Embryonic facial prominence (tissue), 1 donor: Measurements from ENCODE around the gene IFIT1.
"Not testable (repeated sequence)": the region's sequence is repeated elsewhere in the genome, so short reads cannot be mapped to it uniquely, and the experiment has no call there.

Experiments used
- DNase-seq: peaks from one replicate; pipeline ENCODE4 v3.0.0-alpha.2; 2016; ENCODE audit errors: extremely low spot score

Gene IFIT1

GRCh38 chr10:89399956-89400355 is 7.5 kb downstream of the IFIT1 start:
- no peak for DNase-seq

DNA sequence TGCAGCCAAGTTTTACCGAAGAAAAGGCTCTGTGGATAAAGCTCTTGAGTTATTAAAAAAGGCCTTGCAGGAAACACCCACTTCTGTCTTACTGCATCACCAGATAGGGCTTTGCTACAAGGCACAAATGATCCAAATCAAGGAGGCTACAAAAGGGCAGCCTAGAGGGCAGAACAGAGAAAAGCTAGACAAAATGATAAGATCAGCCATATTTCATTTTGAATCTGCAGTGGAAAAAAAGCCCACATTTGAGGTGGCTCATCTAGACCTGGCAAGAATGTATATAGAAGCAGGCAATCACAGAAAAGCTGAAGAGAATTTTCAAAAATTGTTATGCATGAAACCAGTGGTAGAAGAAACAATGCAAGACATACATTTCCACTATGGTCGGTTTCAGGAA is 10.6 kb downstream of the IFIT1 start:
- no peak for DNase-seq

- DNase-seq, result no peak
Measured at GRCh38 chr10:89404104-89405047, 12.0 kb downstream of the IFIT1 start.

DNA sequence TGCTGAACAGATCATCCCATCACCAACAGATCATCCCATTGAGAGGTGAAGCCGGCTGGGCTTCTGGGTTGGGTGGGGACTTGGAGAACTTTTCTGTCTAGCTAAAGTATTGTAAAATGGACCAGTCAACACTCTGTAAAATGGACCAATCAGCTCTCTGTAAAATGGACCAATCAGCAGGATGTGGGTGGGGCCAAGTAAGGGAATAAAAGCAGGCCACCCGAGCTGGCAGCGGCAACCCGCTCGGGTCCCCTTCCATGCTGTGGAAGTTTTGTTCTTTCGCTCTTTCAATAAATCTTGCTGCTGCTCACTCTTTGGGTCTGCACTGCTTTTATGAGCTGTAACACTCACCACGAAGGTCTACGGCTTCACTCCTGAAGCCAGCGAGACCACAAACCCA is 13.8 kb downstream of the IFIT1 start:
- DNase-seq, result not testable (repeated sequence)

DNA sequence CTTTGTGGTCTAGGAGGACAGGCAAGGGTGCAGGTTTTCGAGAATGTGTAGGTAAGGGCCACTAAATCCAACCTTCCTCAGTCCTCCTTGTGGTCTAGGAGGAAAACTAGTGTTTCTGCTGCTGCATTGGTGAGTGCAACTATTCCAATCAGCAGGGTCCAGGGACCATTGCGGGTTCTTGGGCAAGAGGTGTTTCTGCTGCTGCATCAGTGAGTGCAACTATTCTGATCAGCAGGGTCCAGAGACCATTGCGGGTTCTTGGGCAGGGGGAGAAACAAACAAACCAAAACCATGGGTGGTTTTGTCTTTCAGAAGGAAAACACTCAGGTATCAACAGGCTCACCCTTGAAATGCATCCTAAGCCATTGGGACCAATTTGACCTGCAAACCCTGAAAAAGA is 15.4 kb downstream of the IFIT1 start:
- DNase-seq, result not testable (repeated sequence)

- DNase-seq, result not testable (repeated sequence)
Measured at GRCh38 chr10:89409282-89409681, 16.9 kb downstream of the IFIT1 start.

DNA sequence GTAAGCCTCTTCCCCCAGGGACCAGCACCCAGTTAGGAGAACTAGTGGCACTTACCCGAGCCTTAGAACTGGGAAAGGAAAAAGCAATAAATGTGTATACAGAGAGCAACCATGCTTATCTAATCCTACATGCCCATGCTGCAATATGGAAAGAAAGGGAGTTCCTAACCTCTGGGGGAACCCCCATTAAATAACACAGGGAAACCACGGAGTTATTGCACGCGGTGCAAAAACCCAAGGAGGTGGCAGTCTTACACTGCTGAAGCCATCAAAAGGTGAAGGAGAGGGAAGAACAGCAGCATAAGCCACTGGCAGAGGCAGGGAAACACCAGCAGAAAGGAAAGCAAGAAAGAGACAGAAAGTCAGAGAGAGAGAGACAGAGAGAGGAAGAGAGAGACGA is 18.1 kb downstream of the IFIT1 start:
- DNase-seq, result not testable (repeated sequence)

- DNase-seq, result not testable (repeated sequence)
Measured at GRCh38 chr10:89411135-89411534, 18.7 kb downstream of the IFIT1 start.

DNA sequence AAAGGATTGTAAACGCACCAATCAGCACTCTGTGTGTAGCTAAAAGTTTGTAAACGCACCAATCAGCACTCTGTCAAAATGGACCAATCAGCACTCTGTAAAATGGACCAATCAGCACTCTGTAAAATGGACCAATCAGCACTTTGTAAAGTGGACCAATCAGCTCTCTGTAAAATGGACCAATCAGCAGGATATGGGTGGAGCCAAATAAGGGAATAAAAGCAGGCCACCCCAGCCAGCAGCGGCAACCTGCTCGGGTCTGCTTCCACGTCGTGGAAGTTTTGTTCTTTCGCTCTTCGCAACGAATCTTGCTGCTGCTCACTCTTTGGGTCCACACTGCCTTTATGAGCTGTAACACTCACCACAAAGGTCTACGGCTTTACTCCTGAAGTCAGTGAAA is 19.9 kb downstream of the IFIT1 start:
- DNase-seq, result not testable (repeated sequence)

DNA sequence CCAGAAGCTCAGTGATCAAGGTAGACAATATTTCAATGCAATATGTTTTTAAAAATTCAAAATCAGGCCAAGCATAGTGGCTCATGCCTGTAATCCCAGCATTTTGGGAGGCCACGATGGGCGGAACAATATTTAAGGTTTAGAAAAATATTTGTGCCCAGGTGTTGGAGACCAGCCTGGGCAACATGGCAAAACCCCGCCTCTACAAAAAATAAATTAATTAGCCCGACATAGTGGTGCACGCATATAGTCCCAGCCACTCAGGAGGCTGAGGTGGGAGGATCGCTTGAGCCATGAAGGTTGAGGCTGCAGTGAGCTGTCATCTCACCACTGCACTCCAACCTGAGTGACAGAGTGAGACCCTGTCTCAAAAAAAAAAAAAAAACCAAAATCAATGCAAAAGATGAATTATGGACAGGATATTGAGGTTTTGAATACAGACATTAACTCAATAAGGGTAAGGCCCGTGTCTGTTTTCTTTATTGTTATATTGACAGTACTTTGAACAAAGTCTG is 21.0 kb downstream of the IFIT1 start:
- no peak for DNase-seq

DNA sequence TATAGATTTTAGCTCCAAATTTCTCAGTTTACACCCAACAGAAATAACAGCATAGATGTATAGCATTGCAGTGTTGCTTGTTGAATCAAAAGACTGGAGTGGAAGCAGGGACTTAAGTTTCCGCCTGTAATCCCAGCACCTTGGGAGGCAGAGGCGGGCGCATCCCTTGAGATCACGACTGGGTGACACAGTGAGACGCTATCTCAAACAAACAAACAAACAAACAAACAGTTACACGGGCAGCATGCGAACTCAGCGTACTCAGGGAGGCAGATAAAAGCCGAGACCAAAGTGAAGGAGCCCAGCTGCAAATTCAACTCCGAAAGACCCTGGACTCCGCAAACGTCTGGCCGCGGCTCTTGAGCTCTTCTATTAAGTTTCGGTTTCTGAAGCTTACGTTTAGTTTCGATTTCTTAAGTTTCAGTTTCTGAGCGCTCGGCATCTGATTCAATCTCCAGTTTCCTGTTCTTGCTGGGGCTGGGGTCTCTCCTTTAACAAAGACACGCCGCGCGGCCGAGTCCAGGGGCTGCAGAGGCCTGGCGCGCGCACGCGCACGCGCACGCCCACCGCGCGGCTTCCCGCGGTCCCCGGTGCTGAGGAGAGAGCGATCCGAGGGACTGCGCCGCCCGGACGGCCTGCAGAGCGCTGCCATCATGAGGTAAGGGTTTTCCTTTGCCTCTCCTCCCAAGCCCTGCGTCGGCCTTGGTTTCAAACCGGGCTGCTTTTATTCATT is 21.9 kb downstream of the IFIT1 start, which contains the start of gene IFIT5:
TSS of gene IFIT5 (plus strand) at position 423 of the 733 bp plus-strand sequence. CDS start at position 654, 231 bp downstream.
- DNase-seq, result peak; percentile 77

GRCh38 chr10:89414879-89415821 is 22.7 kb downstream of the IFIT1 start:
- peak; percentile 16 for DNase-seq

- DNase-seq, result no peak
Measured at GRCh38 chr10:89416465-89416864, 24.0 kb downstream of the IFIT1 start.

GRCh38 chr10:89419548-89419947 is 27.1 kb downstream of the IFIT1 start:
- no peak for DNase-seq

DNA sequence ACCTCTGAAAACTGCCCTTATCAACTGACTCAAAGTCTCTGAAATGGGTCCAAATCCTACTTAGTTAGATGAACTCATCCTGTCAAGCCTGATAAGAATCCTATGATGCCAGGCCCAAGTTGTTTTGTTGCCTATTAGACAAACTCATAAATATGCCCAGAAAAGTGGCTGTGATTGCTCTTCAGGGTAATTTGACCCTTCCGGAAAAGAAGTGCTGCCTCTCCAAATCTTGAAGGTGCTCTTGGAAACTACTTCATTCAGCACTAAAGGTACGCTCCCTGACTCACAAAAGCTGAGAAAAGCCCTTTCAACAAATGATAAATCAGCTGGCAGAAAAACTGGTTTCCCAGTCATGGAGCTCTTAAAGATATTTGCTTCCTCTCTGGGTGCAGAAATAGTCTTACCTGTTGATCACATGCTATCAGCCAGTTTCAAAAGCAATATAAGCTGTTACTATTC is 28.6 kb downstream of the IFIT1 start:
- DNase-seq, result no peak

- no peak for DNase-seq
Measured at GRCh38 chr10:89425000-89425399, 32.6 kb downstream of the IFIT1 start.

DNA sequence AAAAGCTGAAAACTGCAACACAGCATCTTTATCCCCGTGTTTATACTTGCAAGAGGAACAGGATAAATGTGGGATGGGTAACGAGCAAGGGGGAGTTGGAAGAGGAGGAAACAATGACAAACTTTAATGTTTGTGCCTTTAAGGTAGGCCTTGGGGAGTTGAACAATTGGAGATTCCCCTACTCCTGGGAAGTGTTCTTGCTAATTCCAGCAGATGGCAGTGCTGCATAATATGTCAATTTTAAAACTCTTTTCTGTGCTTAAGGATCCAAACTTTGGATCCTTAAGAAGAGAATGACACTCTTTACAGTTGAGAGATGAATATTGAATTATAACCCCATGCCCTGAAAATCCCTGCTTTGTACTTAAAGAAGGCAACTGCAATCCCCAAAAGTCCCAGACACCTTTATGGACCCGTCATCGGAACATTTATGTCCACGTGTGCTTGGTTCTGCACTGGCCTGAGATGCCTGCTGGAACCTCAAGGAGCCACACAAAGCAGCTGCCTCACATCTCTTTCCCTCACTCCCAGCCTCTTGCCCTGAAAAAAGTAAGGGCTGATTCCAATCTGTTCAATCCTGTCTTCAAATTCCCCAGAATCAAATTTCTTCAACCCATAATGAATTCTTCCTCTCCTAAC is 33.9 kb downstream of the IFIT1 start:
- DNase-seq, result peak; percentile 34

DNA sequence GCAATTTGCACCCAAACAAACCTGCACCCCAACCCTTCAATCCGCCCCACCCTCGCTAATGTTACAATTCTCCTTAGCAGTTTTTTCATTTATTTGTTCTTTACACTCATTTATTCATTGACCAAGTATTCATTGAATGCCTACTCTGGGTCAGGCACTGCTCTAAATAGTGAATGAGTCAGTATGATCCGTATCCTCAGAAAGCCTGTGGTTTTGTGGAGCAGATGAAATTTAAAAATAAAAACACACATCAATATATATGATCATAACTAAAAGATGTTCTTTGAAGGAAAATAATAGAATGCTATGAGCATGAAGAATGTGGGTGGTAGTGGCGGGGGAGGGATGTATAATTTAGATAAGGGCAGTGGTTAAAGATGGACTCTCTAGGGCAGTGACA is 35.2 kb downstream of the IFIT1 start:
- no peak for DNase-seq

DNA sequence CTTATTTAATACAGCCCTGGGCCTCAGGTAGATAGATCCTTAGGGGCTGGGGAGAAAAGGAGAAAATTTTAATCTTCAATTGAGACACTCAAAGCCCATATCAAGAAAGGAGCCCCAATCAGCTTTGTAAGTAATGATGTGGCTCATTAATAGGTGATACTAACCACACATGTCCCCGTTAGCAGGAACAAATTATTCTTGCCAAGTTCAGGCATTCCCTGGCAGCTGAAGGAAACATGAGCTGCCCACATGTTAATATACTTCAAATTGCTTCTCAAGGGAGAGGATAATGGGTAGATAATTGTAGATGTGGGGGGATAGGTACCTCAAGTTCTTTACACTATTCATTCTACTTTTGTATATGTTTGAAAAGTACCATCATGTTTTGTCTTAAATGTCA is 36.5 kb downstream of the IFIT1 start:
- DNase-seq, result no peak

DNA sequence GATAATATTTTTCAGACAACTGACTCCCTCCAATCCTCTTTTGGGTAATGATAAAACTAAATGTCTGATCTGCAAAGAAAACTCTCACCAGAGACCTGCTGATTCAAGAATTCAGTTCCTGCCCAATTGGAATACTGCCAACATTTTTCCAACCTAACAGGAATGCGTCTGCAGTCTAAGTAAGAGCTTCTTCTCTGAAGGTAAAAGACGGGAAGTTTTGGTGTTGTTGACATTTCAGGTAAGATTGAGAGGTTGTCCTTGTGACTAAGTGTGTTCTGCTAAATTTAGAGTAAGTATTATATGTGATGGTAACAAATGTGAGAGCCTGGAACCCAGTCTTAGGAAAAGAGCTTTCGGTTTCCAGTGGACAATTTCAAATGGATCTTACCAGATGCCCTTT is 39.6 kb downstream of the IFIT1 start:
- DNase-seq, result no peak

- no peak for DNase-seq
Measured at GRCh38 chr10:89438525-89438924, 46.1 kb downstream of the IFIT1 start.
